Tibial nerve (tissue), 4 donors: ENCODE data around the gene LRPAP1. TPM values are rescaled to one million over a fixed set of nuclear protein-coding genes. Genes with fewer than 3 reads are reported as not detected.

Experiments used
- DNase-seq, 2 donors: peaks; one replicate each; pipeline ENCODE4 v3.0.0-alpha.2; 2019; ENCODE audit warnings: low spot score in 2 of 2
- H3K27ac ChIP-seq, 4 donors: fragments of 200-600 bp; sonication (generic) in 3 of 4; one replicate each; pipeline ENCODE4 v1.5.1; 2017 to 2019; ENCODE audit warnings: mild to moderate bottlenecking in 1 of 4
- H3K27me3 ChIP-seq, 2 donors: fragments of 200-600 bp; sonication (generic) in 1 of 2; one replicate each; pipeline versions ENCODE4 v1.5.1 to v1.6.0; 2017 to 2019
- H3K36me3 ChIP-seq, 3 donors: fragments of 200-600 bp; sonication (generic); one replicate each; pipeline ENCODE4 v1.5.1; 2018 to 2019
- H3K4me1 ChIP-seq, 4 donors: fragments of 200-600 bp; sonication (generic) in 3 of 4; one replicate each; pipeline ENCODE4 v1.5.1; 2017 to 2019
- H3K4me3 ChIP-seq, 4 donors: fragments of 200-600 bp; sonication (generic) in 3 of 4; one replicate each; pipeline ENCODE4 v1.5.1; 2017 to 2019; ENCODE audit warnings: mild to moderate bottlenecking in 1 of 4, moderate library complexity in 1 of 4
- H3K9me3 ChIP-seq, 4 donors: fragments of 200-600 bp; sonication (generic) in 3 of 4; one replicate each; pipeline ENCODE4 v1.5.1; 2017 to 2019
- EP300 ChIP-seq, 2 donors: sonication (generic); formaldehyde crosslinking; IDR thresholded peaks; one replicate each; pipeline ENCODE4 v1.6.1; 2017; ENCODE audit warnings: antibody characterized with exemption in 2 of 2, mild to moderate bottlenecking in 1 of 2
- POLR2A ChIP-seq, 2 donors: fragments of 450-650 bp; IDR thresholded peaks; one replicate each; pipeline ENCODE4 v1.6.1; 2017; ENCODE audit warnings: antibody characterized with exemption in 2 of 2, mild to moderate bottlenecking in 2 of 2, moderate library complexity in 2 of 2
- WGBS, 2 donors: methylation state at CpG; one replicate each; pipeline ENCODE4 v1.1.5; 2018; 5-methylcytosine and 5-hydroxymethylcytosine counted together
- total RNA-seq, 4 donors: library from RNA; depleted of rRNA; stranded (reverse); fragments of >200 nt; gene quantifications; one replicate each; pipeline ENCODE4 v1.1.0, GENCODE V29; 2016
- TF ChIP-seq, protein P1 (sequence below), 5 experiments: fragments of 200-600 bp in 3 of 5; fragments of 450-650 bp in 2 of 5; sonication (generic) in 3 of 5; IDR thresholded peaks; one replicate each; pipeline ENCODE4 v1.5.1; 2016 to 2019; ENCODE audit warnings: antibody characterized with exemption in 5 of 5, mild to moderate bottlenecking in 3 of 5, moderate library complexity in 2 of 5

The LRPAP1 gene
- total RNA-seq, 4 donors from 2014 or later: 68.1 to 169 (median 108) TPM

DNA sequence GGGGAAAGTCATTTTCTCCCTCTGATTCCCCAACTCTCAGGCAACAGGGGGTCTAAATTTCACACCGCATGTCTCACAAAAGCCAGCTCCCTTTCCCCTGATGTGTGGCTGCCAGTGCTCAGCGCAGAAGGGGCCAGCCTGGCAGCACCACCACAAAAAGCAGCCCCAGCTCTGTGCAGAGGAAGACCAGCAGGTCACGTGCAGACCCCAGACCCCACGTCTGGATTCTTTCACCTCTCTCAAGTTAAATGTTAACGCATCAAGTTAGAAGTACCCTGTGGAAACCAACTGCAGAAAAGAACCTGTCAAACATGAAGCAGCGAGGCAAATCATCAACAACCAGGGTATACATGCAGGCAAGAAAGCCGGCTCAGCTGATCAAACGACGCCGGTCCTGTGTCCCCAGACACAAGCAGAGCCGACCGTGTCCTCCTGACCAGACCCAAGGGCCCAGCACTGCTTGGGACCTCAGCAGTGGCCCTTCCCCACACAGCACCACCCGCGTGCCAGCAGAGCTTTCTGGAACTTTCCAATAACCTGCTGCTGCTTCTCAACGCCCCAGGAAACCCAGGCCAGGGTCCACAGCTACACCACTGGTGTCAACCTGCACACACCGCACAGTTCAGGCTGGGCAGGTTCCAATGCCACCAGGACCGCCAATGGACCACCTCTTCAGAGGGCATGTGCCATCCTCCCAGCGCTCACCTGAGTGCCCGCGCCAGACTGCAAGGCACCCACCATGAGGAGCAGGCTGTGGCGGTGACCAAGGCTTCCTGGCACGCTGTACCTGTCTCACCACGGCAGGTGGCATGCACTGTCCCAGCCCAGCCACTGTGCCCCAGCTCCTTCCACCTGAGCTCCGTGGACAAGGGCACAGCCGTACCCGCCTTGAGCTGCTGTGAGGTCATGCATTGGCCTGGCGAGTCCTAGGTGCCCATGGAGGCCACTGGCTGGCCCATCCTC is 4.0 kb downstream of the LRPAP1 start:
- H3K36me3 ChIP-seq: peaks cover 0 to 57% (median 8%) of the 10 kb centered on the region in 3 donors
- 89 to 93% methylated on average over 26 to 27 of the region's 27 CpGs for WGBS, 2 donors
- no peak for DNase-seq
- H3K4me1 ChIP-seq: peaks cover 0 to 42% (median 20%) of the 10 kb centered on the region in 4 donors
- no peaks in the 10 kb centered on the region for H3K27me3 ChIP-seq
- TF ChIP-seq EP300 (IDR thresholded peaks at IDR 0.05): no peak
- no peak for TF ChIP-seq POLR2A (IDR thresholded peaks at IDR 0.05)
- TF ChIP-seq, protein P1, sequence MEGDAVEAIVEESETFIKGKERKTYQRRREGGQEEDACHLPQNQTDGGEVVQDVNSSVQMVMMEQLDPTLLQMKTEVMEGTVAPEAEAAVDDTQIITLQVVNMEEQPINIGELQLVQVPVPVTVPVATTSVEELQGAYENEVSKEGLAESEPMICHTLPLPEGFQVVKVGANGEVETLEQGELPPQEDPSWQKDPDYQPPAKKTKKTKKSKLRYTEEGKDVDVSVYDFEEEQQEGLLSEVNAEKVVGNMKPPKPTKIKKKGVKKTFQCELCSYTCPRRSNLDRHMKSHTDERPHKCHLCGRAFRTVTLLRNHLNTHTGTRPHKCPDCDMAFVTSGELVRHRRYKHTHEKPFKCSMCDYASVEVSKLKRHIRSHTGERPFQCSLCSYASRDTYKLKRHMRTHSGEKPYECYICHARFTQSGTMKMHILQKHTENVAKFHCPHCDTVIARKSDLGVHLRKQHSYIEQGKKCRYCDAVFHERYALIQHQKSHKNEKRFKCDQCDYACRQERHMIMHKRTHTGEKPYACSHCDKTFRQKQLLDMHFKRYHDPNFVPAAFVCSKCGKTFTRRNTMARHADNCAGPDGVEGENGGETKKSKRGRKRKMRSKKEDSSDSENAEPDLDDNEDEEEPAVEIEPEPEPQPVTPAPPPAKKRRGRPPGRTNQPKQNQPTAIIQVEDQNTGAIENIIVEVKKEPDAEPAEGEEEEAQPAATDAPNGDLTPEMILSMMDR (IDR thresholded peaks at IDR 0.05): no peak
- H3K9me3 ChIP-seq: no peaks in the 10 kb centered on the region
- no peak overlapping the region for H3K27ac ChIP-seq
- H3K4me3 ChIP-seq: no peak overlapping the region

DNA sequence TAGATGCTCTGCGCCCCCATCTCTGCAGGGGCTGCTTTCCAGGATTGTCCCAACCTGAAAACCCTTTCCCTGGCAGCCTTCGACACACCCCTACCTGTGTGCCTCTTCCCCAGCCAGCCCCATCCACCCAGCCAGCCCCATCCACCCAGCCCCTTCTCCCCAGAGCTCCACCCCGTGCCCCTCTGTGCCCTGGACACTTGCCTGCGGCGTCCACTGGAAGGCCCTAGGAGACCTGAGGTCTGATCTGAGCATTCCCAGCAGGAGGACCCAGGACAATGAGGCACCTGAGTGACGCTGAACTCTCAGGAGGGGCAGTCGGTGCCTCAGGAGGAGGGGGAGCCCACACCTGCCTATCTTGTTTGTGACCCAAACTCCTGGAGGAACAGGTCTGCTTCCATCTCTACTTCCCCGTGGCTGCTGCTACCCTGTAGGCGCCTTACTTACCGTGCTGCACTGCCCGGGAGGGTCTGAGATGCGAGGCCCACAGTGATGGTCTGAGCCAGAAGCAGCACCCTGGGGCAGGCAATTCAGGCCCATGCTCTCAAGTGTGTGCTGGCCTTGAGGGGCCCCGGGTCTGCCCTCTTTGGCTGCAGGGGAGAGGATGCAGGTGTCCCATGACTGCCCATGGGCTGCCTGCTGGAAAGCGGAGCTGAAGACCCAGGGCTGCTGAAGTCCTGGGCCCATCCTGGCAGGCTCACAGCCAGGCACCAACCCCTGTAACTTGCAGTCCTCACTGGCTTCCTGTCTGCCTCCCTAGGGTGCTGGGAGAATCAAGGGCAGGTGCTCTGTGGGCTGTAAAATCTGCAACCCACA is 4.9 kb downstream of the LRPAP1 start:
- Histone ChIP-seq H3K36me3 (peaks cover 0 to 66% (median 13%) of the 10 kb centered on the region in 3 donors), H3K27me3 (no peaks in the 10 kb centered on the region), H3K4me3 (no peak overlapping the region), H3K9me3 (no peaks in the 10 kb centered on the region), H3K4me1 (peaks cover 0 to 35% (median 18%) of the 10 kb centered on the region in 4 donors), H3K27ac (no peak overlapping the region)
- no peak for DNase-seq
- TF ChIP-seq EP300 (IDR thresholded peaks at IDR 0.05): no peak
- no peak for TF ChIP-seq POLR2A (IDR thresholded peaks at IDR 0.05)
- TF ChIP-seq, protein P1 (IDR thresholded peaks at IDR 0.05): no peak
- 89 to 90% methylated on average over 8 to 14 of the region's 14 CpGs for WGBS, 2 donors

DNA sequence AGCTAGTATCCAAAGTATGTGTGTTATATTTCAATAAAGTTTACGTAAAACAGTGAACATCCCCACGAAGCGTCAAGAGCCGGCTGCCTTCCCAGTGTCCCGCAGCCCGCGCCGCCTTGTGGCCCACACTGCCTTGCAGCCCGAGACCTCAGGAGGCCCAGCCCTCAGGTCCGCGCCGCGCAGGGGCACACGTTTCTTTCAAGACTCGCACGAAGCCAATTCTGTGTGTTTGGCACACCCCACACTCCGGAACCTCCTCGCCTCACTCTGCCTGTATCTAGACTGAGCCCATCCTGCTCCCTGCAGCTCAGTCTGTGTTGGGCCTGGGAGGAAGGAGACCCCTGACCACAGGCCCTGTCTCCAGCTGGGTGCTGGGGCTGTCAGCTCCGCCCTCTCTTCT is 5.8 kb downstream of the LRPAP1 start:
- Histone ChIP-seq H3K27ac (no peak overlapping the region), H3K9me3 (no peaks in the 10 kb centered on the region), H3K4me1 (peaks cover 0 to 33% (median 16%) of the 10 kb centered on the region in 4 donors), H3K36me3 (peaks cover 0 to 75% (median 13%) of the 10 kb centered on the region in 3 donors), H3K27me3 (no peaks in the 10 kb centered on the region), H3K4me3 (no peak overlapping the region)
- 92 to 94% methylated on average over 19 of the region's 19 CpGs for WGBS, 2 donors
- TF ChIP-seq, protein P1 (IDR thresholded peaks at IDR 0.05): no peak
- TF ChIP-seq EP300 (IDR thresholded peaks at IDR 0.05) (no peak), POLR2A (IDR thresholded peaks at IDR 0.05) (no peak)
- DNase-seq: no peak

DNA sequence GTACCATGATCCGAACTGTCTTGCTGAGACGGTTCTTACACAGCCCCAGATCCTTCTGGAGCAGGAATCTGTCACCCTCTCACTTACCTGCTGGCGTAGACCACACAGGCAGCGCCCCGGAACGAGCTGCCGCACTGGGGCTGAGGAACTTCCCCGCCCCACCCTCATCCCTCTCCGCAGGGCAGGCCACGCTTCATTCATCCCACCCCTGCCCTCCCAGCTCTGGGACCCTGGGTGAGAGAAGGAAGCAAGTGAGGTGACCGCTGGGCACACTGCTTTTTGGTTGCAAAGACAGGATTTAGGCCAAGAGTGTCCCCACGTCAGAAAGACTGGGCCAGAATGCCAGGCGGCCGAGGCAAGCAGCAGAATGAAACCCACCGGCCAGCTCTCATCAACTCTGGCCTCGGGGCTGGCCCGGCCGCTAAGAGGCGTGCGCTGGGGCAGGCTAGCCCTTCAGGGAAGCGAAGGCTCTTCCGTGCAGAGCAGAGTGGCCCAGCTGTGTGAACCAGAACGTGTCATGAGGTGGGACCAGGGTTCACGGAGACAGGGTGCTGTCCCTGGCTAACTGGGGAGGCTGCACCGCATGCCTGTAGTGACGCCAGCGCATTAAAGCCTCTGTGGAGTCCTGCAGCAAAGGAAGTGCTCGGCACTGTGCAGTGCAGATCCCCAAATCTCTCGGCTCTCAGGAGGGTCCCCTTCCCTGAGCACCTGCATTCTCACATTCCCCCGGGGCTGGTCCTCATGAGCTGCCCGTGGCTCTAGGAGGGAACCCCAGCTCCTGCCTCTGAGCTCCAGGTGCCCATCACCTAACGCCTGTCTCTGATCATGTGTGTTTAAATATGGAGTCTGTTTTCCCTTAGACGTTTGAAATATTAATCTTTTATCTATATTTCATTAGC is 6.4 kb downstream of the LRPAP1 start:
- Histone ChIP-seq H3K27ac (no peak overlapping the region), H3K4me3 (no peak overlapping the region), H3K9me3 (no peaks in the 10 kb centered on the region), H3K4me1 (peaks cover 0 to 26% (median 10%) of the 10 kb centered on the region in 4 donors), H3K36me3 (peaks cover 0 to 82% (median 13%) of the 10 kb centered on the region in 3 donors), H3K27me3 (no peaks in the 10 kb centered on the region)
- no peak for DNase-seq
- WGBS, 2 donors: 83 to 88% methylated on average over 32 to 33 of the region's 33 CpGs
- TF ChIP-seq POLR2A (IDR thresholded peaks at IDR 0.05) (no peak), EP300 (IDR thresholded peaks at IDR 0.05) (no peak)
- TF ChIP-seq, protein P1 (IDR thresholded peaks at IDR 0.05): no peak
